Activated naive CD4-positive, alpha-beta T cell treated with anti-CD3 and anti-CD28 coated beads for 36 hours (primary cell): ENCODE data around the gene WEE2. TPM values are rescaled to one million over a fixed set of nuclear protein-coding genes. Genes with fewer than 3 reads are reported as not detected.
"Not testable (repeated sequence)": the region's sequence is repeated elsewhere in the genome, so short reads cannot be mapped to it uniquely, and the experiment has no call there.

Experiments used
- CTCF ChIA-PET: fragments of 350-600 bp; sonication (Branson Sonifier 250); formaldehyde crosslinking; loops from one replicate; lab custom pipeline; 2021; ENCODE audit warnings: antibody characterized with exemption; lab: Charles Lee
- DNase-seq: peaks from one replicate; pipeline ENCODE4 v3.0.0-alpha.2; 2020
- H3K27ac Mint-ChIP-seq: one replicate; pipeline ENCODE4 v1.8.0; 2021; ENCODE audit warnings: mild to moderate bottlenecking, mixed read lengths
- H3K27me3 Mint-ChIP-seq: one replicate; pipeline ENCODE4 v1.8.0; 2021; ENCODE audit warnings: low read depth, mixed read lengths
- H3K36me3 Mint-ChIP-seq: one replicate; pipeline ENCODE4 v1.8.0; 2021; ENCODE audit warnings: low read depth, mixed read lengths
- H3K4me1 Mint-ChIP-seq: one replicate; pipeline ENCODE4 v1.8.0; 2021; ENCODE audit warnings: low read depth, mixed read lengths
- H3K4me3 Mint-ChIP-seq: one replicate; pipeline ENCODE4 v1.8.0; 2021; ENCODE audit warnings: mild to moderate bottlenecking, moderate library complexity, mixed read lengths
- H3K9me3 Mint-ChIP-seq: one replicate; pipeline ENCODE4 v1.8.0; 2021; ENCODE audit warnings: mixed read lengths
- intact Hi-C: fragments of 100-400 bp; cut with micrococcal nuclease; formaldehyde crosslinking; loops from one replicate; pipeline ENCODE4 v1.15.1; 2023
- total RNA-seq, 2 experiments: library from RNA; stranded (reverse); gene quantifications; one replicate each; pipeline ENCODE4 v1.2.3, GENCODE V29; 2021

WEE2 gene
- total RNA-seq, 2 experiments from 2014 or later = not detected

GRCh38 chr7:141751904-141752303 is 43.8 kb downstream of the WEE2 start:
- intact Hi-C loops, H3K27me3 Mint-ChIP-seq, CTCF ChIA-PET, H3K27ac Mint-ChIP-seq, H3K4me3 Mint-ChIP-seq, H3K4me1 Mint-ChIP-seq, DNase-seq: not testable (repeated sequence)
- Mint-ChIP-seq H3K9me3 (peaks cover 16% of the 10 kb centered on the region), H3K36me3 (peaks cover 71% of the 10 kb centered on the region)

- no peak overlapping the region for H3K4me3 Mint-ChIP-seq
- H3K27ac Mint-ChIP-seq = no peak overlapping the region
- intact Hi-C loops = no loop called here
- H3K4me1 Mint-ChIP-seq = no peaks in the 10 kb centered on the region
- H3K36me3 Mint-ChIP-seq = peaks cover 74% of the 10 kb centered on the region
- peaks cover 16% of the 10 kb centered on the region for H3K9me3 Mint-ChIP-seq
- CTCF ChIA-PET = no interaction called here
- no peak for DNase-seq
- no peaks in the 10 kb centered on the region for H3K27me3 Mint-ChIP-seq
These were observed 44.5 kb downstream of the WEE2 start for GRCh38 chr7:141752634-141753033.

- Mint-ChIP-seq H3K36me3 (peaks cover 74% of the 10 kb centered on the region), H3K9me3 (peaks cover 16% of the 10 kb centered on the region), H3K27me3 (no peaks in the 10 kb centered on the region), H3K4me1 (no peaks in the 10 kb centered on the region), H3K27ac (no peak overlapping the region), H3K4me3 (no peak overlapping the region)
- intact Hi-C loops = loop anchor here (5.0 kb wide), 1 partner anchor 222 kb away; no protein-coding TSS in a partner anchor
- no peak for DNase-seq
- CTCF ChIA-PET = interaction anchor here (0.8 to 1.3 kb wide), 7 partner anchors 10 to 221 kb away, joined by 3 to 4 read pairs (median 3); no protein-coding TSS in a partner anchor
These were observed 46.8 kb downstream of the WEE2 start for GRCh38 chr7:141754939-141755338.

GRCh38 chr7:141763797-141764196 is 55.6 kb downstream of the WEE2 start, which contains the start of gene TAS2R3:
TSS of gene TAS2R3 (plus strand) at chr7:141764097. CDS start at chr7:141764159, 62 bp downstream.
- Mint-ChIP-seq H3K9me3 (peaks cover 2% of the 10 kb centered on the region), H3K4me3 (no peak within 1 kb of the TSS), H3K27ac (no peak within 1 kb of the TSS), H3K4me1 (no peaks in the 10 kb centered on the region), H3K27me3 (no peaks in the 10 kb centered on the region), H3K36me3 (peaks cover 46% of the 10 kb centered on the region)
- no peak for DNase-seq
- intact Hi-C loops = no loop called here
- CTCF ChIA-PET = interaction anchor here (1.2 kb wide), 1 partner anchor 21 kb away, joined by 5 read pairs; no protein-coding TSS in a partner anchor

- intact Hi-C loops, H3K4me1 Mint-ChIP-seq, H3K4me3 Mint-ChIP-seq, DNase-seq, CTCF ChIA-PET, H3K27ac Mint-ChIP-seq, H3K27me3 Mint-ChIP-seq, H3K9me3 Mint-ChIP-seq: not testable (repeated sequence)
- H3K36me3 Mint-ChIP-seq = peaks cover 56% of the 10 kb centered on the region
These were observed 62.0 kb downstream of the WEE2 start for GRCh38 chr7:141770083-141770583.

GRCh38 chr7:141776374-141776773 is 68.2 kb downstream of the WEE2 start, which contains the start of gene TAS2R4:
TSS of gene TAS2R4 (plus strand) at chr7:141776674. CDS start at chr7:141778489, 1,815 bp downstream.
- no peaks in the 10 kb centered on the region for H3K27me3 Mint-ChIP-seq
- peaks cover 2% of the 10 kb centered on the region for H3K4me1 Mint-ChIP-seq
- no peak for DNase-seq
- peaks cover 46% of the 10 kb centered on the region for H3K36me3 Mint-ChIP-seq
- intact Hi-C loops = no loop called here
- CTCF ChIA-PET = interaction anchor here (1.9 kb wide), 1 partner anchor 9 kb away, joined by 8 read pairs; no protein-coding TSS in a partner anchor
- H3K9me3 Mint-ChIP-seq = no peaks in the 10 kb centered on the region
- H3K4me3 Mint-ChIP-seq = no peak within 1 kb of the TSS
- no peak within 1 kb of the TSS for H3K27ac Mint-ChIP-seq

Other genes starting within 250 kb of the WEE2 start
- 10 to 100 TPM; 35.8 to 37.9 TPM for gene AGK, start 156.9 kb upstream of the WEE2 start, total RNA-seq
- 10 to 100 TPM; 29.8 to 30.7 TPM for gene DENND11, start 6.2 kb upstream of the WEE2 start, total RNA-seq
- gene SSBP1, start 30.0 kb downstream of the WEE2 start, total RNA-seq = 100 to 1,000 TPM; 202 to 230 TPM
- gene TAS2R3, start 55.7 kb downstream of the WEE2 start, total RNA-seq = under 1 TPM; 0.69 to 0.96 TPM
- under 1 TPM; 0.38 to 0.40 TPM for gene TAS2R4, start 68.3 kb downstream of the WEE2 start, total RNA-seq
- gene TAS2R5, start 81.9 kb downstream of the WEE2 start, total RNA-seq = under 1 TPM; 0.95 to 0.99 TPM
- not detected for gene PRSS37, start 133.1 kb downstream of the WEE2 start, total RNA-seq
- gene OR9A4, start 208.0 kb downstream of the WEE2 start, total RNA-seq = not detected
- not detected for gene CLEC5A, start 238.6 kb downstream of the WEE2 start, total RNA-seq